ENCODE measurements around the gene YPEL1.
"Not testable (repeated sequence)": the region's sequence is repeated elsewhere in the genome, so short reads cannot be mapped to it uniquely, and the experiment has no call there.

Gene YPEL1

GRCh38 chr22:21726650-21727049 lies 8.9 kb downstream of the YPEL1 start:
- H3K79me1 ChIP-seq (ENCODE audit: low read length) = no peaks in the 10 kb centered on the region
- H3K14ac ChIP-seq (ENCODE audit: low read length) = no peak overlapping the region
- H2BK120ac ChIP-seq (ENCODE audit: insufficient read depth, low read length, poor library complexity) = no peak overlapping the region
- no peak overlapping the region for H2AFZ ChIP-seq (ENCODE audit: insufficient read depth, low read length, poor library complexity)
- DNase-seq = peak; percentile 35 to 66
- no peak overlapping the region for H3K23ac ChIP-seq (ENCODE audit: low read length)
- H3K27me3 ChIP-seq (ENCODE audit: insufficient read depth, low read length) = no peaks in the 10 kb centered on the region
- H3K4ac ChIP-seq (ENCODE audit: low read depth, low read length) = no peak overlapping the region
- no peaks in the 10 kb centered on the region for H3K36me3 ChIP-seq (ENCODE audit: control insufficient read depth in 1 of 2, insufficient read depth in 2 of 2, low read length in 2 of 2)
- no peak overlapping the region for H2AK5ac ChIP-seq (ENCODE audit: low read length)
- no peak overlapping the region for H3K4me2 ChIP-seq (ENCODE audit: low read length)
- H4K12ac ChIP-seq (ENCODE audit: low read depth, low read length) = no peak overlapping the region
- no peak overlapping the region for H3K18ac ChIP-seq (ENCODE audit: low read length)
- H3K4me3 ChIP-seq (ENCODE audit: low read depth, low read length) = no peak overlapping the region
- WGBS (ENCODE audit: extremely low coverage, insufficient coverage, insufficient read length) = no CpG with 5 or more reads among the region's 5 CpGs
- no peak overlapping the region for H2BK5ac ChIP-seq (ENCODE audit: low read depth, low read length, poor library complexity)
- H3K9me3 ChIP-seq (ENCODE audit: insufficient read depth, low read depth, low read length) = no peaks in the 10 kb centered on the region
- no peak overlapping the region for H4K91ac ChIP-seq (ENCODE audit: low read depth, low read length)
- H4K8ac ChIP-seq (ENCODE audit: low read depth, low read length) = no peak overlapping the region
- H2BK12ac ChIP-seq (ENCODE audit: low read length) = no peak overlapping the region
- H3K4me1 ChIP-seq (ENCODE audit: control insufficient read depth in 1 of 2, insufficient read depth in 2 of 2, low read length in 2 of 2) = no peaks in the 10 kb centered on the region
- no peak overlapping the region for H3K27ac ChIP-seq (ENCODE audit: low read depth, low read length)
- H3K79me2 ChIP-seq (ENCODE audit: control insufficient read depth, insufficient read depth, low read length, poor library complexity) = no peaks in the 10 kb centered on the region
- no peak overlapping the region for H3K9ac ChIP-seq (ENCODE audit: low read length)

- Histone ChIP-seq H4K12ac (ENCODE audit: low read depth, low read length) (no peak overlapping the region), H3K4me3 (ENCODE audit: low read depth, low read length) (no peak overlapping the region)
Observed at GRCh38 chr22:21725956-21726649, 9.5 kb downstream of the YPEL1 start.

GRCh38 chr22:21724496-21724895 lies 11.1 kb downstream of the YPEL1 start:
- H3K9me3 ChIP-seq (ENCODE audit: insufficient read depth, low read depth, low read length); H3K9ac ChIP-seq (ENCODE audit: low read length); H3K23ac ChIP-seq (ENCODE audit: low read length); H3K79me1 ChIP-seq (ENCODE audit: low read length); H3K27ac ChIP-seq (ENCODE audit: low read depth, low read length); H2AK5ac ChIP-seq (ENCODE audit: low read length); H3K79me2 ChIP-seq (ENCODE audit: control insufficient read depth, insufficient read depth, low read length, poor library complexity); H4K12ac ChIP-seq (ENCODE audit: low read depth, low read length); H3K27me3 ChIP-seq (ENCODE audit: insufficient read depth, low read length); DNase-seq; H4K91ac ChIP-seq (ENCODE audit: low read depth, low read length); H4K8ac ChIP-seq (ENCODE audit: low read depth, low read length); H3K36me3 ChIP-seq (ENCODE audit: control insufficient read depth in 1 of 2, insufficient read depth in 2 of 2, low read length in 2 of 2); H2BK120ac ChIP-seq (ENCODE audit: insufficient read depth, low read length, poor library complexity); H3K14ac ChIP-seq (ENCODE audit: low read length); H3K4ac ChIP-seq (ENCODE audit: low read depth, low read length); H3K4me1 ChIP-seq (ENCODE audit: control insufficient read depth in 1 of 2, insufficient read depth in 2 of 2, low read length in 2 of 2); H2AFZ ChIP-seq (ENCODE audit: insufficient read depth, low read length, poor library complexity); H3K4me2 ChIP-seq (ENCODE audit: low read length); H2BK12ac ChIP-seq (ENCODE audit: low read length); H3K18ac ChIP-seq (ENCODE audit: low read length); H3K4me3 ChIP-seq (ENCODE audit: low read depth, low read length); H2BK5ac ChIP-seq (ENCODE audit: low read depth, low read length, poor library complexity): not testable (repeated sequence)
- WGBS (ENCODE audit: extremely low coverage, insufficient coverage, insufficient read length) = no CpG with 5 or more reads among the region's 3 CpGs

More at GRCh38 chr22:21725956-21726649, 9.5 kb downstream of the YPEL1 start:
- Histone ChIP-seq H2AFZ (ENCODE audit: insufficient read depth, low read length, poor library complexity) (no peak overlapping the region), H4K91ac (ENCODE audit: low read depth, low read length) (no peak overlapping the region), H3K4ac (ENCODE audit: low read depth, low read length) (no peak overlapping the region), H3K9me3 (ENCODE audit: insufficient read depth, low read depth, low read length) (no peaks in the 10 kb centered on the region), H2BK5ac (ENCODE audit: low read depth, low read length, poor library complexity) (no peak overlapping the region), H3K36me3 (ENCODE audit: control insufficient read depth in 1 of 2, insufficient read depth in 2 of 2, low read length in 2 of 2) (no peaks in the 10 kb centered on the region), H2BK12ac (ENCODE audit: low read length) (no peak overlapping the region), H3K18ac (ENCODE audit: low read length) (no peak overlapping the region), H3K14ac (ENCODE audit: low read length) (no peak overlapping the region), H3K27me3 (ENCODE audit: insufficient read depth, low read length) (no peaks in the 10 kb centered on the region), H3K23ac (ENCODE audit: low read length) (no peak overlapping the region), H3K27ac (ENCODE audit: low read depth, low read length) (no peak overlapping the region), H3K79me1 (ENCODE audit: low read length) (no peaks in the 10 kb centered on the region), H2AK5ac (ENCODE audit: low read length) (no peak overlapping the region), H4K8ac (ENCODE audit: low read depth, low read length) (no peak overlapping the region), H3K79me2 (ENCODE audit: control insufficient read depth, insufficient read depth, low read length, poor library complexity) (no peaks in the 10 kb centered on the region), H3K4me2 (ENCODE audit: low read length) (no peak overlapping the region), H2BK120ac (ENCODE audit: insufficient read depth, low read length, poor library complexity) (no peak overlapping the region), H3K9ac (ENCODE audit: low read length) (no peak overlapping the region), H3K4me1 (ENCODE audit: control insufficient read depth in 1 of 2, insufficient read depth in 2 of 2, low read length in 2 of 2) (no peaks in the 10 kb centered on the region)
- no peak for DNase-seq
- WGBS (ENCODE audit: extremely low coverage, insufficient coverage, insufficient read length) = no CpG with 5 or more reads among the region's 19 CpGs

GRCh38 chr22:21721195-21721852 lies 14.3 kb downstream of the YPEL1 start:
- not testable (repeated sequence) for H4K12ac ChIP-seq (ENCODE audit: low read depth, low read length); H3K4me2 ChIP-seq (ENCODE audit: low read length); DNase-seq; H3K79me1 ChIP-seq (ENCODE audit: low read length); H3K4me3 ChIP-seq (ENCODE audit: low read depth, low read length); H3K27ac ChIP-seq (ENCODE audit: low read depth, low read length); H2BK5ac ChIP-seq (ENCODE audit: low read depth, low read length, poor library complexity); H3K18ac ChIP-seq (ENCODE audit: low read length); H3K4me1 ChIP-seq (ENCODE audit: control insufficient read depth in 1 of 2, insufficient read depth in 2 of 2, low read length in 2 of 2); H2BK120ac ChIP-seq (ENCODE audit: insufficient read depth, low read length, poor library complexity); H3K4ac ChIP-seq (ENCODE audit: low read depth, low read length); H3K14ac ChIP-seq (ENCODE audit: low read length); H2AFZ ChIP-seq (ENCODE audit: insufficient read depth, low read length, poor library complexity); H3K27me3 ChIP-seq (ENCODE audit: insufficient read depth, low read length); H2BK12ac ChIP-seq (ENCODE audit: low read length); H3K36me3 ChIP-seq (ENCODE audit: control insufficient read depth in 1 of 2, insufficient read depth in 2 of 2, low read length in 2 of 2); H4K91ac ChIP-seq (ENCODE audit: low read depth, low read length); H4K8ac ChIP-seq (ENCODE audit: low read depth, low read length); H3K79me2 ChIP-seq (ENCODE audit: control insufficient read depth, insufficient read depth, low read length, poor library complexity); H3K9me3 ChIP-seq (ENCODE audit: insufficient read depth, low read depth, low read length); H2AK5ac ChIP-seq (ENCODE audit: low read length); H3K9ac ChIP-seq (ENCODE audit: low read length); H3K23ac ChIP-seq (ENCODE audit: low read length)
- no CpG with 5 or more reads among the region's 15 CpGs for WGBS (ENCODE audit: extremely low coverage, insufficient coverage, insufficient read length)
